ENCODE results near the gene NUDCD3.

NUDCD3 gene

GRCh38 chr7:44530990-44531389 lies 40.5 kb upstream of the NUDCD3 start:
- TF ChIP-seq CTCF (conservative IDR thresholded peaks at IDR 0.05; ENCODE audit: control insufficient read depth, insufficient read depth, low read depth, low read length): no peak
- no peak for DNase-seq (ENCODE audit: low read depth)
- H3K4me3 ChIP-seq (ENCODE audit: control insufficient read depth, low read depth, low read length): no peak overlapping the region

GRCh38 chr7:44524811-44525388 lies 34.4 kb upstream of the NUDCD3 start:
- DNase-seq (ENCODE audit: low read depth): no peak
- TF ChIP-seq CTCF (conservative IDR thresholded peaks at IDR 0.05; ENCODE audit: control insufficient read depth, insufficient read depth, low read depth, low read length): no peak

GRCh38 chr7:44522315-44522714 lies 31.9 kb upstream of the NUDCD3 start:
- DNase-seq (ENCODE audit: low read depth): no peak
- TF ChIP-seq CTCF (conservative IDR thresholded peaks at IDR 0.05; ENCODE audit: control insufficient read depth, insufficient read depth, low read depth, low read length): no peak

More at GRCh38 chr7:44524811-44525388, 34.4 kb upstream of the NUDCD3 start:
- H3K4me3 ChIP-seq (ENCODE audit: control insufficient read depth, low read depth, low read length): no peak overlapping the region

GRCh38 chr7:44521347-44522095 lies 31.1 kb upstream of the NUDCD3 start:
- no peak for DNase-seq (ENCODE audit: low read depth)
- H3K4me3 ChIP-seq (ENCODE audit: control insufficient read depth, low read depth, low read length): no peak overlapping the region
- TF ChIP-seq CTCF (conservative IDR thresholded peaks at IDR 0.05; ENCODE audit: control insufficient read depth, insufficient read depth, low read depth, low read length): no peak

More at GRCh38 chr7:44522315-44522714, 31.9 kb upstream of the NUDCD3 start:
- no peak overlapping the region for H3K4me3 ChIP-seq (ENCODE audit: control insufficient read depth, low read depth, low read length)

- TF ChIP-seq CTCF (conservative IDR thresholded peaks at IDR 0.05; ENCODE audit: control insufficient read depth, insufficient read depth, low read depth, low read length): no peak
- DNase-seq (ENCODE audit: low read depth): no peak
- no peak overlapping the region for H3K4me3 ChIP-seq (ENCODE audit: control insufficient read depth, low read depth, low read length)
These were observed 30.1 kb upstream of the NUDCD3 start for GRCh38 chr7:44520574-44520973.

GRCh38 chr7:44519546-44519945 lies 29.1 kb upstream of the NUDCD3 start:
- no peak for DNase-seq (ENCODE audit: low read depth)
- no peak for TF ChIP-seq CTCF (conservative IDR thresholded peaks at IDR 0.05; ENCODE audit: control insufficient read depth, insufficient read depth, low read depth, low read length)

More at GRCh38 chr7:44519546-44519945, 29.1 kb upstream of the NUDCD3 start:
- no peak overlapping the region for H3K4me3 ChIP-seq (ENCODE audit: control insufficient read depth, low read depth, low read length)
